Transverse colon (tissue), 4 donors: Measurements from ENCODE around the gene ARHGAP8. TPM values are rescaled to one million over a fixed set of nuclear protein-coding genes. Genes with fewer than 3 reads are reported as not detected.

ENCODE experiments used
- DNase-seq: peaks from one replicate; pipeline ENCODE4 v3.0.0-alpha.2; 2019
- H3K27ac ChIP-seq, 4 donors: fragments of 200-600 bp; sonication (generic); 2 replicates each; pipeline ENCODE4 v1.5.1; 2016 to 2018; ENCODE audit warnings: inconsistent platforms in 4 of 4
- H3K27me3 ChIP-seq: fragments of 200-600 bp; sonication (generic); 2 replicates; pipeline ENCODE4 v1.5.1; 2017; ENCODE audit warnings: inconsistent platforms
- H3K36me3 ChIP-seq, 4 donors: fragments of 200-600 bp; sonication (generic); 2 replicates each; pipeline ENCODE4 v1.5.1; 2017 to 2019; ENCODE audit warnings: inconsistent platforms in 4 of 4
- H3K4me1 ChIP-seq, 4 donors: fragments of 200-600 bp; sonication (generic); 2 replicates each; pipeline ENCODE4 v1.5.1; 2017 to 2020; ENCODE audit warnings: inconsistent platforms in 4 of 4
- H3K4me3 ChIP-seq, 4 donors: fragments of 200-600 bp; sonication (generic); 1 replicate in 1 of 4; 2 replicates in 3 of 4; pipeline versions ENCODE4 v1.5.1 to v1.6.1; 2017 to 2019; ENCODE audit warnings: inconsistent platforms in 4 of 4
- H3K9me3 ChIP-seq, 2 donors: fragments of 200-600 bp; sonication (generic); 2 replicates each; pipeline ENCODE4 v1.5.1; 2017 to 2019; ENCODE audit warnings: inconsistent platforms in 2 of 2
- CTCF ChIP-seq, 5 experiments: fragments of 200-600 bp in 3 of 5; fragments of 450-650 bp in 2 of 5; sonication (generic) in 3 of 5; IDR thresholded peaks; 1 replicate in 2 of 5; 2 replicates in 3 of 5; pipeline ENCODE4 v1.5.1; 2016 to 2017; ENCODE audit warnings: antibody characterized with exemption in 5 of 5, inconsistent platforms in 3 of 5, mild to moderate bottlenecking in 2 of 5, moderate library complexity in 1 of 5
- EP300 ChIP-seq: sonication (generic); formaldehyde crosslinking; IDR thresholded peaks from one replicate; pipeline ENCODE4 v1.6.1; 2017; ENCODE audit warnings: antibody characterized with exemption, low read depth
- POLR2A ChIP-seq: fragments of 450-650 bp; IDR thresholded peaks from one replicate; pipeline ENCODE4 v1.6.1; 2016; ENCODE audit warnings: antibody characterized with exemption, mild to moderate bottlenecking, moderate library complexity
- POLR2AphosphoS5 ChIP-seq, 3 donors: sonication (generic); formaldehyde crosslinking; IDR thresholded peaks; one replicate each; pipeline ENCODE4 v1.6.1; 2016; ENCODE audit warnings: antibody characterized with exemption in 3 of 3
- WGBS, 2 donors: methylation state at CpG; one replicate each; pipeline ENCODE4 v1.1.5; 2018; ENCODE audit warnings: low coverage in 1 of 2; 5-methylcytosine and 5-hydroxymethylcytosine counted together
- in situ Hi-C, 4 donors: fragments of 200-750 bp; cut with MboI; loops; one replicate each; pipeline versions ENCODE4 v1.15.0 to v1.15.1; 2017; ENCODE audit warnings: low sequenced_read_pairs in 3 of 4, low pct_ligation_motif_present in 1 of 4, low pct_unique_long_range_greater_than_20kb in 1 of 4
- intact Hi-C: fragments of 100-400 bp; cut with DNase I; formaldehyde crosslinking; loops from one replicate; pipeline ENCODE4 v1.15.1; 2023; ENCODE audit warnings: low total_unique reads
- total RNA-seq, 4 donors: library from RNA; depleted of rRNA; stranded (reverse); fragments of >200 nt; gene quantifications; one replicate each; pipeline ENCODE4 v1.1.0, GENCODE V29; 2016

Gene ARHGAP8
- total RNA-seq, 4 donors from 2014 or later = 28.6 to 51.5 (median 31.5) TPM

GRCh38 chr22:44842417-44842816 is 90.0 kb downstream of the ARHGAP8 start:
- TF ChIP-seq POLR2A (no peak), POLR2AphosphoS5 (IDR thresholded peaks at IDR 0.05) (no peak), CTCF (IDR thresholded peaks at IDR 0.05) (no peak), EP300 (no peak)

GRCh38 chr22:44845191-44845590 is 92.8 kb downstream of the ARHGAP8 start:
- TF ChIP-seq EP300 = no peak
- no peak for TF ChIP-seq CTCF (IDR thresholded peaks at IDR 0.05)
- TF ChIP-seq POLR2A = no peak
- TF ChIP-seq POLR2AphosphoS5 (IDR thresholded peaks at IDR 0.05) = no peak
- intact Hi-C loops = no loop called here
- whole genome bisulfite sequencing, 2 donors = 89 to 95% methylated on average over 7 to 8 of the region's 8 CpGs
- H3K27ac ChIP-seq = no peak overlapping the region
- H3K36me3 ChIP-seq = no peaks in the 10 kb centered on the region
- no peaks in the 10 kb centered on the region for H3K4me1 ChIP-seq
- no peak for DNase-seq
- in situ Hi-C loops = no loop called here
- H3K4me3 ChIP-seq = no peak overlapping the region
- H3K9me3 ChIP-seq = no peaks in the 10 kb centered on the region
- H3K27me3 ChIP-seq = no peaks in the 10 kb centered on the region

More at GRCh38 chr22:44842417-44842816, 90.0 kb downstream of the ARHGAP8 start:
- Histone ChIP-seq H3K4me1 (no peaks in the 10 kb centered on the region), H3K27ac (no peak overlapping the region), H3K4me3 (no peak overlapping the region), H3K36me3 (no peaks in the 10 kb centered on the region), H3K27me3 (no peaks in the 10 kb centered on the region), H3K9me3 (no peaks in the 10 kb centered on the region)
- no peak for DNase-seq
- intact Hi-C loops = no loop called here
- in situ Hi-C loops = no loop called here
- WGBS, 2 donors = 84% methylated on average over 7 of the region's 7 CpGs; no CpG with 5 or more reads in 1 of the 2 donors

GRCh38 chr22:44845796-44846720 is 93.7 kb downstream of the ARHGAP8 start:
- H3K4me3 ChIP-seq = no peak overlapping the region
- H3K36me3 ChIP-seq = no peaks in the 10 kb centered on the region
- no peaks in the 10 kb centered on the region for H3K9me3 ChIP-seq
- H3K27me3 ChIP-seq = no peaks in the 10 kb centered on the region
- intact Hi-C loops = no loop called here
- DNase-seq = no peak
- no peak overlapping the region for H3K27ac ChIP-seq
- TF ChIP-seq POLR2AphosphoS5 (IDR thresholded peaks at IDR 0.05) (no peak), POLR2A (no peak), EP300 (no peak), CTCF (IDR thresholded peaks at IDR 0.05) (no peak)
- in situ Hi-C loops = no loop called here
- no peaks in the 10 kb centered on the region for H3K4me1 ChIP-seq
- 92% methylated on average over 25 of the region's 25 CpGs; no CpG with 5 or more reads in 1 of the 2 donors for WGBS, 2 donors

GRCh38 chr22:44846726-44847275 is 94.4 kb downstream of the ARHGAP8 start:
- intact Hi-C loops = no loop called here
- in situ Hi-C loops = no loop called here
- H3K9me3 ChIP-seq = no peaks in the 10 kb centered on the region
- H3K36me3 ChIP-seq = no peaks in the 10 kb centered on the region
- no peaks in the 10 kb centered on the region for H3K4me1 ChIP-seq
- H3K27me3 ChIP-seq = no peaks in the 10 kb centered on the region
- no peak for DNase-seq
- 87% methylated on average over 16 of the region's 16 CpGs; no CpG with 5 or more reads in 1 of the 2 donors for WGBS, 2 donors
- H3K27ac ChIP-seq = no peak overlapping the region
- no peak overlapping the region for H3K4me3 ChIP-seq
- TF ChIP-seq EP300 (no peak), CTCF (IDR thresholded peaks at IDR 0.05) (no peak), POLR2AphosphoS5 (IDR thresholded peaks at IDR 0.05) (no peak), POLR2A (no peak)
